Subcutaneous adipose tissue (tissue), 4 donors: ENCODE results near the gene MYO7B. TPM values are rescaled to one million over a fixed set of nuclear protein-coding genes. Genes with fewer than 3 reads are reported as not detected.

Experiments
- CTCF ChIP-seq: fragments of 450-650 bp; IDR thresholded peaks from one replicate; pipeline ENCODE4 v1.5.1; 2016; ENCODE audit warnings: low read depth, mild to moderate bottlenecking, control low read depth, antibody characterized with exemption, moderate library complexity
- total RNA-seq, 4 donors: library from RNA; depleted of rRNA; stranded (reverse); fragments of >200 nt; gene quantifications; one replicate each; pipeline ENCODE4 v1.1.0, GENCODE V29; 2016

The MYO7B gene
- total RNA-seq, 4 donors from 2014 or later = 0.49 to 0.57 (median 0.51) TPM; not detected in 1

DNA sequence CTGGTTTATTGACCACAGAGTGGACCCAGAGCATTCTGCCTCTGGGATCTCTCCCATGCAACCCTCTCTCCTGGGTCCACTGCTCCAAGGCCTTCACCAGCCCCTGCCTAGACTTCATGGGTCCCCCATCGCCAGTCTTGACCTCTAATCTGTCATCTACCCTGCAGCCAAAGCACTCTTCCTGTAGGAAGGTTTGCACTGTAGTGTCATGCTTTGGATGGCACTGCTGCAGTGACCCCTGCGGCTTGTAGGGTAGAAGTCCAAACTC, 41.7 kb downstream of the MYO7B start:
- no peak for TF ChIP-seq CTCF

- TF ChIP-seq CTCF = no peak
These were observed 42.0 kb downstream of the MYO7B start for GRCh38 chr2:127577503-127577902.

- no peak for TF ChIP-seq CTCF
These were observed 42.5 kb downstream of the MYO7B start for GRCh38 chr2:127577973-127578372.

- no peak for TF ChIP-seq CTCF
These were observed 42.9 kb downstream of the MYO7B start for GRCh38 chr2:127578411-127578810.

DNA sequence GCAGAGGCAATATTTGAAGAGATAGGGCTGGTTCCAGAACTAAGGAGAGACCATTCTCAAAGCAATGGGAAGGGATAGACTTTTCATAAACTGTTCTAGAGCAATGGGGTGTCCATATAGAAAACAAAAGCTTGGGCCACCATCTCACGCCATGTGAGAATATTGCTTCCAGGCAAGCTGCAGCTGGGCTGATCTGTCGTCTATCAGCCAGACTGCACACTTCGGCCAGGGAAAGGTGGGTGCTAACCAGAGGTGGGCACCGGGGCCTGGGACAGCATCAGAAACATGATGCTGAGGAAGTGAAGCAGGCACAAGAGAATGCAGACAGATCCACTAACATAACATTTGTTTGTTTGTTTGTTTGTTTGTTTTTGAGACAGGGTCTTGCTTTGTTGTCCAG, 43.7 kb downstream of the MYO7B start:
- no peak for TF ChIP-seq CTCF

- no peak for TF ChIP-seq CTCF
These were observed 44.9 kb downstream of the MYO7B start for GRCh38 chr2:127580167-127581049.

DNA sequence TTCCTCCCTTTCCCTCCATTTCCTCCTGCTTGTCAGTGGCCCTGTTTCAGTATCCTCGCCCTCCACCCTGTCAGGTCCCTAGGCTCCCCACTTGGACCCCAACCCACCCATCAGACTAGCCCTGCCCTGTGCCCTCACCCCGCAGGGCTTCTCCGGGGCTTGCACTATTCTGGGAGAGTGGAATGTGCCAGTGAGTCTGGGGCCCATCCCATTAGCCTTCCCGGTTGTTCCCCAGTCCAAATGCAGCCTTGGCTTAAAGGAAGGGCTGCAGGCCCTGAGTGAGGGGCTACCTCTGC, 45.5 kb downstream of the MYO7B start:
- TF ChIP-seq CTCF = no peak
